Measurements from ENCODE around the gene SDK1.

The SDK1 gene

DNA sequence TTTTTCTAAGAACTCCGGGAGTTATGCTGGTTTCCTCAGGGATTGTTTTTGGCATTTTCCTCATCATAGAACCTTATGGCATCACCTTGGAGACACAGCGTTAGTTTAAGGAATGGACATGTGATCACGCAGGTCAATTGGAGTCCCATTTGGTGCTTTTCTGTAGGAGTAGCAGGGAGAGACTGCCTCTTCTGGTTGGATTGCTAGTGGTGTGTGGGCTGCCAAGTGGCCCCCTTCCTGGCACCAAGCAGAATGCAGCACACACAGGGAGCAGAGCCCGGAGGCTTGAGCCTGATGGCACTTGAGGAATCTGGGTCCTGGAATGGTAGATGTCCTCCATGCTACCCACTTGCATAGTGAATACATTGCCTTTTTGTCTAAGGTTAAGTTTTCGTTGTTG lies 57.9 kb downstream of the SDK1 start:
- H3K4me3 ChIP-seq: no peak overlapping the region
- no peak overlapping the region for H3K27ac ChIP-seq
- DNase-seq (ENCODE audit: low spot score): no peak
- no peak for TF ChIP-seq CTCF (IDR thresholded peaks at IDR 0.05)

DNA sequence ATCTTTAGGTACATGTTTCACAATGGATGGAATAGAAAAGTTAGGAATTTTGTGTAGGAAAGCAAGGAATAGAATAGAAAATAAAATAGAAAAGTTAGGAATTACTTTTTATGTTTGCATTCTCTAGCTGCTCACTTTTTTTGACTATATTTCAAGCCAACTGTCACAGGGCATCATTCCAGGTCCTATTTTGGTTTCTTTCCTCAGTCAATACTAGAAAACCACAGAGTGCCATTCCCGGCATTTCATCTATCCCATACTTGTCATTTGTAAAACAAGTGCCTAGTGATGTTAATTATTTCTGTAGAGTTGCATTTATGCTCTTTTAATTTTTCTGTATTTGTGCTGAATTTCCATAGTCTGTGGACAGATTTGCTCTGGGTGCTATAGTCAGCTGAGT lies 66.2 kb downstream of the SDK1 start:
- H3K4me3 ChIP-seq: no peak overlapping the region
- no peak overlapping the region for H3K27ac ChIP-seq
- no peak for DNase-seq (ENCODE audit: low spot score)
- TF ChIP-seq CTCF (IDR thresholded peaks at IDR 0.05): no peak

GRCh38 chr7:3370068-3370830 lies 69.2 kb downstream of the SDK1 start:
- no peak for TF ChIP-seq CTCF (IDR thresholded peaks at IDR 0.05)
- no peak for DNase-seq (ENCODE audit: low spot score)

DNA sequence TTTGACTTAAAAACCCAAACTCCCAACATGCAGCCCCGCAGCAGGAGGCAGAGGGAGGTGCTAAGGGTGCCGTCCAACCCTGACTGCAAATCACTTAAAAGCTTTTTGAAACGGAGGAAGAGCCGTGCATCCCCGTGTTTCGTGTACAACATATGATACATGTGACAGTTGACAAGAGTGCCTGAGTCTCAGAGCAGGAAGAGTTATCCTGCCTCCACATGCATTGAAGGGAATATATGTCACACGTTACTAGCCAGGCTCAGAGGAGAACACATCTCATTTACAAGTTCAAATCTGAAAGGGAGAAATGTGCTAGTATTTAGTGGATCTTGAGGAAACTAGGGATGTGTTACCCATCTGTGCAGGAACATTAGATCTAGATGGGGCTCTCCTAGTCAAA lies 69.9 kb downstream of the SDK1 start:
- TF ChIP-seq CTCF (IDR thresholded peaks at IDR 0.05): no peak
- DNase-seq (ENCODE audit: low spot score): no peak

More at GRCh38 chr7:3370068-3370830, 69.2 kb downstream of the SDK1 start:
- no peak overlapping the region for H3K27ac ChIP-seq
- no peak overlapping the region for H3K4me3 ChIP-seq

GRCh38 chr7:3371601-3372000 lies 70.5 kb downstream of the SDK1 start:
- no peak for DNase-seq (ENCODE audit: low spot score)
- no peak for TF ChIP-seq CTCF (IDR thresholded peaks at IDR 0.05)
- Histone ChIP-seq H3K27ac (no peak overlapping the region), H3K4me3 (no peak overlapping the region)

More for the DNA sequence above, 69.9 kb downstream of the SDK1 start:
- H3K27ac ChIP-seq: no peak overlapping the region
- no peak overlapping the region for H3K4me3 ChIP-seq

DNA sequence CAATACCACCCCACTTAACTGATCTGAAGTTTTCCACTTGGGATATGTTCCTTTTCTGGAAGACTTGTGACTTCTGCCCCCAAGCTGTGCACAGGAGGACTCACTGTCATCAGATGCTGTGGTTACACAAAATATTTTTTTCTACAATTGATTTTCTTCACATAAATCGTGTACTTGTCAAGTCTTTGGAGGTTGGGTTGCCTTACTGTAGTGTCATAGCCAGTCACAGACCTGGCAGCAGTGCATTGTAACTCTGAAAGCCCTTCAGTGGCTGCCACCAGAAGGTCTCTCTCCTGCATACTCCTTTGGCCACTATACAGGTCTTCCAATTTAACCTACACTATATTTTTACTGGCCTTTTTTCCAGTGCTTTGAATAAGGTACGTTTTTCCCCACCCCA lies 73.2 kb downstream of the SDK1 start:
- no peak overlapping the region for H3K4me3 ChIP-seq
- no peak overlapping the region for H3K27ac ChIP-seq
- TF ChIP-seq CTCF (IDR thresholded peaks at IDR 0.05): no peak
- DNase-seq (ENCODE audit: low spot score): no peak
